ENCODE measurements around the gene RPS17. TPM values are rescaled to one million over a fixed set of nuclear protein-coding genes. Genes with fewer than 3 reads are reported as not detected.

Gene RPS17
- total RNA-seq, 1 experiment from 2014 or later, result 2,707 TPM

- Mint-ChIP-seq H3K4me1 (ENCODE audit: insufficient read depth, unreplicated experiment) (peaks cover 21% of the 10 kb centered on the region), H3K27ac (ENCODE audit: low read depth, unreplicated experiment) (no peak overlapping the region), H3K27me3 (ENCODE audit: insufficient read depth, unreplicated experiment) (no peaks in the 10 kb centered on the region), H3K9me3 (ENCODE audit: unreplicated experiment) (no peaks in the 10 kb centered on the region), H3K36me3 (ENCODE audit: insufficient read depth, unreplicated experiment) (no peaks in the 10 kb centered on the region), H3K4me3 (ENCODE audit: unreplicated experiment) (no peak overlapping the region)
- no TSS peak for BruUV-seq (replicated peaks)
- POLR2A ChIA-PET, result interaction anchor here (0.8 kb wide), 1 partner anchor 8 kb away, joined by 3 read pairs; no protein-coding TSS in a partner anchor
- DNase-seq (ENCODE audit: unreplicated experiment), result no peak
- intact Hi-C loops (cut with micrococcal nuclease), result no loop called here
- CTCF ChIA-PET, result interaction anchor here (0.5 to 1.2 kb wide), 2 partner anchors 9 to 1017 kb away, joined by 3 read pairs; partner anchors contain the start of gene RPS17
- TF ChIP-seq, protein P1, sequence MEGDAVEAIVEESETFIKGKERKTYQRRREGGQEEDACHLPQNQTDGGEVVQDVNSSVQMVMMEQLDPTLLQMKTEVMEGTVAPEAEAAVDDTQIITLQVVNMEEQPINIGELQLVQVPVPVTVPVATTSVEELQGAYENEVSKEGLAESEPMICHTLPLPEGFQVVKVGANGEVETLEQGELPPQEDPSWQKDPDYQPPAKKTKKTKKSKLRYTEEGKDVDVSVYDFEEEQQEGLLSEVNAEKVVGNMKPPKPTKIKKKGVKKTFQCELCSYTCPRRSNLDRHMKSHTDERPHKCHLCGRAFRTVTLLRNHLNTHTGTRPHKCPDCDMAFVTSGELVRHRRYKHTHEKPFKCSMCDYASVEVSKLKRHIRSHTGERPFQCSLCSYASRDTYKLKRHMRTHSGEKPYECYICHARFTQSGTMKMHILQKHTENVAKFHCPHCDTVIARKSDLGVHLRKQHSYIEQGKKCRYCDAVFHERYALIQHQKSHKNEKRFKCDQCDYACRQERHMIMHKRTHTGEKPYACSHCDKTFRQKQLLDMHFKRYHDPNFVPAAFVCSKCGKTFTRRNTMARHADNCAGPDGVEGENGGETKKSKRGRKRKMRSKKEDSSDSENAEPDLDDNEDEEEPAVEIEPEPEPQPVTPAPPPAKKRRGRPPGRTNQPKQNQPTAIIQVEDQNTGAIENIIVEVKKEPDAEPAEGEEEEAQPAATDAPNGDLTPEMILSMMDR (IDR thresholded peaks at IDR 0.05; ENCODE audit: unreplicated experiment), result no peak
Measured at GRCh38 chr15:82549199-82549665, 9.0 kb upstream of the RPS17 start.

- Mint-ChIP-seq H3K27ac (ENCODE audit: low read depth, unreplicated experiment) (no peak overlapping the region), H3K27me3 (ENCODE audit: insufficient read depth, unreplicated experiment) (no peaks in the 10 kb centered on the region), H3K9me3 (ENCODE audit: unreplicated experiment) (no peaks in the 10 kb centered on the region), H3K36me3 (ENCODE audit: insufficient read depth, unreplicated experiment) (no peaks in the 10 kb centered on the region), H3K4me1 (ENCODE audit: insufficient read depth, unreplicated experiment) (peaks cover 21% of the 10 kb centered on the region), H3K4me3 (ENCODE audit: unreplicated experiment) (no peak overlapping the region)
- CTCF ChIA-PET, result interaction anchor here (1.2 kb wide), 1 partner anchor 9 kb away, joined by 3 read pairs; the partner anchor contains the start of gene RPS17
- DNase-seq (ENCODE audit: unreplicated experiment), result no peak
- intact Hi-C loops (cut with micrococcal nuclease), result no loop called here
- POLR2A ChIA-PET, result interaction anchor here (0.8 kb wide), 1 partner anchor 8 kb away, joined by 3 read pairs; no protein-coding TSS in a partner anchor
- TF ChIP-seq, protein P1 (IDR thresholded peaks at IDR 0.05; ENCODE audit: unreplicated experiment), result no peak
- no TSS peak for BruUV-seq (replicated peaks)
Measured at GRCh38 chr15:82548700-82549099, 8.4 kb upstream of the RPS17 start.

GRCh38 chr15:82545478-82545877 is 5.2 kb upstream of the RPS17 start:
- peaks cover 6% of the 10 kb centered on the region for H3K4me1 Mint-ChIP-seq (ENCODE audit: insufficient read depth, unreplicated experiment)
- H3K4me3 Mint-ChIP-seq (ENCODE audit: unreplicated experiment), result no peak overlapping the region
- H3K27ac Mint-ChIP-seq (ENCODE audit: low read depth, unreplicated experiment), result no peak overlapping the region
- DNase-seq (ENCODE audit: unreplicated experiment), result no peak
- no TSS peak for BruUV-seq (replicated peaks)
- H3K27me3 Mint-ChIP-seq (ENCODE audit: insufficient read depth, unreplicated experiment), result no peaks in the 10 kb centered on the region
- H3K9me3 Mint-ChIP-seq (ENCODE audit: unreplicated experiment), result no peaks in the 10 kb centered on the region
- TF ChIP-seq, protein P1 (IDR thresholded peaks at IDR 0.05; ENCODE audit: unreplicated experiment), result no peak
- ChIA-PET CTCF (interaction anchor here (0.6 to 1.0 kb wide), 2 partner anchors 15 to 69 kb away, joined by 3 to 5 read pairs; no protein-coding TSS in a partner anchor), POLR2A (no interaction called here)
- peaks cover 6% of the 10 kb centered on the region for H3K36me3 Mint-ChIP-seq (ENCODE audit: insufficient read depth, unreplicated experiment)
- intact Hi-C loops (cut with micrococcal nuclease), result no loop called here

GRCh38 chr15:82545002-82545401 is 4.7 kb upstream of the RPS17 start:
- no peaks in the 10 kb centered on the region for H3K27me3 Mint-ChIP-seq (ENCODE audit: insufficient read depth, unreplicated experiment)
- POLR2A ChIA-PET, result interaction anchor here (1.0 to 1.5 kb wide), 2 partner anchors 136 to 441 kb away, joined by 3 to 5 read pairs; partner anchors contain the start of gene RAMAC
- H3K36me3 Mint-ChIP-seq (ENCODE audit: insufficient read depth, unreplicated experiment), result peaks cover 11% of the 10 kb centered on the region
- CTCF ChIA-PET, result interaction anchor here (0.6 kb wide), 1 partner anchor 70 kb away, joined by 3 read pairs; no protein-coding TSS in a partner anchor
- TF ChIP-seq, protein P1 (IDR thresholded peaks at IDR 0.05; ENCODE audit: unreplicated experiment), result no peak
- no peaks in the 10 kb centered on the region for H3K9me3 Mint-ChIP-seq (ENCODE audit: unreplicated experiment)
- H3K27ac Mint-ChIP-seq (ENCODE audit: low read depth, unreplicated experiment), result no peak overlapping the region
- H3K4me3 Mint-ChIP-seq (ENCODE audit: unreplicated experiment), result no peak overlapping the region
- intact Hi-C loops (cut with micrococcal nuclease), result no loop called here
- DNase-seq (ENCODE audit: unreplicated experiment), result no peak
- BruUV-seq (replicated peaks), result no TSS peak
- H3K4me1 Mint-ChIP-seq (ENCODE audit: insufficient read depth, unreplicated experiment), result peaks cover 4% of the 10 kb centered on the region

All from MCF 10A (cell line).